Stimulated activated CD8-positive, alpha-beta memory T cell treated with anti-CD3 and anti-CD28 coated beads, Interleukin-15, amount 100 ng/mL, for 4 hours (primary cell): Measurements from ENCODE around the gene SLC5A11.
"Not testable (repeated sequence)": the region's sequence is repeated elsewhere in the genome, so short reads cannot be mapped to it uniquely, and the experiment has no call there.

Experiments
- DNase-seq, 2 donors: peaks; one replicate each; pipeline ENCODE4 v3.0.0-alpha.2; 2020; ENCODE audit warnings: low read depth in 2 of 2

Gene SLC5A11

GRCh38 chr16:24845726-24846547, at the start of gene SLC5A11:
SLC5A11 (plus strand) TSS chr16:24845963; CDS start chr16:24858644, 12,681 bp downstream.
- no peak for DNase-seq

GRCh38 chr16:24800586-24800985, 45.2 kb upstream of the SLC5A11 start:
- DNase-seq, result no peak

GRCh38 chr16:24801761-24802302, 43.9 kb upstream of the SLC5A11 start:
- no peak for DNase-seq

GRCh38 chr16:24805484-24805883, 40.3 kb upstream of the SLC5A11 start:
- DNase-seq, result no peak

GRCh38 chr16:24807301-24807700, 38.5 kb upstream of the SLC5A11 start:
- DNase-seq, result no peak

- DNase-seq, result no peak
These were observed 34.6 kb upstream of the SLC5A11 start for GRCh38 chr16:24810951-24811843.

GRCh38 chr16:24812813-24813212, 33.0 kb upstream of the SLC5A11 start:
- DNase-seq, result not testable (repeated sequence)

GRCh38 chr16:24815021-24815420, 30.7 kb upstream of the SLC5A11 start:
- DNase-seq, result no peak

- DNase-seq, result no peak
These were observed 29.1 kb upstream of the SLC5A11 start for GRCh38 chr16:24816688-24817087.

- no peak for DNase-seq
These were observed 26.2 kb upstream of the SLC5A11 start for GRCh38 chr16:24819462-24820040.

- DNase-seq, result no peak
These were observed 25.2 kb upstream of the SLC5A11 start for GRCh38 chr16:24820522-24820921.

- no peak for DNase-seq
These were observed 24.6 kb upstream of the SLC5A11 start for GRCh38 chr16:24821129-24821528.

- no peak for DNase-seq
These were observed 23.2 kb upstream of the SLC5A11 start for GRCh38 chr16:24822542-24822941.

- no peak for DNase-seq
These were observed 22.8 kb upstream of the SLC5A11 start for GRCh38 chr16:24822974-24823373.

- DNase-seq, result no peak
These were observed 20.1 kb upstream of the SLC5A11 start for GRCh38 chr16:24825696-24826095.

GRCh38 chr16:24826096-24826690, 19.6 kb upstream of the SLC5A11 start:
- no peak for DNase-seq

- no peak for DNase-seq
These were observed 18.8 kb upstream of the SLC5A11 start for GRCh38 chr16:24826817-24827566.

- DNase-seq, result no peak
These were observed 16.6 kb upstream of the SLC5A11 start for GRCh38 chr16:24829153-24829552.

- DNase-seq, result no peak
These were observed 12.4 kb upstream of the SLC5A11 start for GRCh38 chr16:24833352-24833751.

GRCh38 chr16:24834459-24835335, 11.1 kb upstream of the SLC5A11 start:
- DNase-seq, result no peak
